ENCODE results near the gene BARD1.

The BARD1 gene

DNA sequence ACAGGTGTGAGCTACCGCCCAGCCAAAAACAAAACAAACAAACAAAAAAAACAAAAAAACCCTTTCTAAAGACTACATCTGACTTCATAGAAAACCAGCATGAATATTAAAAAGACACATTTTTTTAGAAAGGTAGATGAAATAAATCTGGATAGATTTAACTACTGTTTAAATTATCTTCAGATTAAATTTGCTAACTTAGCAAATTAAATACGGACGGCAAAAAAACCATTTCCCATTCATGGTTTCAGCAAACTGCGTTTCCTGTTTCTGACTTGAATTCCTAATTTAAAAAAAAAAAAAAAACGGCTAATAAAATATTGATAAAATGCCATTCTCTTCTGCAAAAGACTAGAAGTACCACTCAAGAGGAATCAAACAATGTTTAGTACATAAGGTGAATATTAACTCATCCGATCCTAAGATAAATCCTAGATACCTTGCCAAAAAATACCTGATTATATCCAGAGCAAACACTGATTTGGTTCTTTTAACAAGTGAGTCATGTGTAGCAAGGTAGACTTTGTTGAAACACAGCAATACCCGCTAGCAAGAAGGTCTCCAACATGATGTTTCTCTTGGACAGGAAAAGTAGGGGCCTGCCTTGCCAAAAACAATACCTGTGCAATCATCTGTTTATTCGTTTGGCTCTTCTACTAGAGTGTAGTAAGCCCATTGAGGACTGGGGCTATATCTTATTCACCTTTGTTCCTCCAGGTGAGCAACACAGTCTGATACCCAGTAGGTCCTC, 96.2 kb downstream of the BARD1 start:
- Histone ChIP-seq H3K4me2 (ENCODE audit: low read length) (no peak overlapping the region), H3K9ac (ENCODE audit: low read length) (no peak overlapping the region)
- TF ChIP-seq EZH2phosphoT487 (IDR thresholded peaks at IDR 0.05; ENCODE audit: low read depth): no peak
- TF ChIP-seq, protein P1, sequence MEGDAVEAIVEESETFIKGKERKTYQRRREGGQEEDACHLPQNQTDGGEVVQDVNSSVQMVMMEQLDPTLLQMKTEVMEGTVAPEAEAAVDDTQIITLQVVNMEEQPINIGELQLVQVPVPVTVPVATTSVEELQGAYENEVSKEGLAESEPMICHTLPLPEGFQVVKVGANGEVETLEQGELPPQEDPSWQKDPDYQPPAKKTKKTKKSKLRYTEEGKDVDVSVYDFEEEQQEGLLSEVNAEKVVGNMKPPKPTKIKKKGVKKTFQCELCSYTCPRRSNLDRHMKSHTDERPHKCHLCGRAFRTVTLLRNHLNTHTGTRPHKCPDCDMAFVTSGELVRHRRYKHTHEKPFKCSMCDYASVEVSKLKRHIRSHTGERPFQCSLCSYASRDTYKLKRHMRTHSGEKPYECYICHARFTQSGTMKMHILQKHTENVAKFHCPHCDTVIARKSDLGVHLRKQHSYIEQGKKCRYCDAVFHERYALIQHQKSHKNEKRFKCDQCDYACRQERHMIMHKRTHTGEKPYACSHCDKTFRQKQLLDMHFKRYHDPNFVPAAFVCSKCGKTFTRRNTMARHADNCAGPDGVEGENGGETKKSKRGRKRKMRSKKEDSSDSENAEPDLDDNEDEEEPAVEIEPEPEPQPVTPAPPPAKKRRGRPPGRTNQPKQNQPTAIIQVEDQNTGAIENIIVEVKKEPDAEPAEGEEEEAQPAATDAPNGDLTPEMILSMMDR (IDR thresholded peaks at IDR 0.05; ENCODE audit: low read depth, low read length): no peak

DNA sequence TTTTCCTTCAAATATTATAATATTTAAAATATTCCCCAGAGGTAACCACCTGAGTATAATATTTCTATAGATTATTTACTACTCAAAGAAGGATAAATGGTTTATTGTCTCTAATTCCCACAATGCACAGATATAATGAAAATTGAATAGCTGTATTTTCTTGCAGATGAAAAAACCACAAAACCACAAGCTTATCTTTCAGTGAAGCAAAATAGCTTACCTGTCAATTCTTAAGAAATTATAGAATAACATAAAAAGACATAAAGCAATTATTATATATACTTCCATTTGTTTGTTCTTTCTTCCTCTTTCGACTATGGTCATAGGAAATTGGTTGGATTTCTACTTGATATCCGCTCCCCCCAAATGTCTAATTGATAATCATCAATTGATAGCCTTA, 98.8 kb downstream of the BARD1 start:
- Histone ChIP-seq H3K4me3 (ENCODE audit: low read length) (no peak overlapping the region), H3K9ac (ENCODE audit: low read length) (no peak overlapping the region), H3K36me3 (replicated peaks; ENCODE audit: low read depth, low read length) (no peaks in the 10 kb centered on the region), H2AFZ (ENCODE audit: low read depth, low read length) (no peak overlapping the region), H3K9me3 (ENCODE audit: insufficient read depth, low read length) (no peaks in the 10 kb centered on the region), H3K79me2 (ENCODE audit: low read length) (no peaks in the 10 kb centered on the region), H3K27ac (ENCODE audit: low read length) (no peak overlapping the region), H4K20me1 (ENCODE audit: insufficient read depth, low read length) (no peaks in the 10 kb centered on the region), H3K4me2 (ENCODE audit: low read length) (no peak overlapping the region), H3K4me1 (ENCODE audit: low read length) (no peaks in the 10 kb centered on the region), H3K27me3 (ENCODE audit: low read depth, low read length) (no peaks in the 10 kb centered on the region)
- no peak for TF ChIP-seq EZH2phosphoT487 (IDR thresholded peaks at IDR 0.05; ENCODE audit: low read depth)
- TF ChIP-seq, protein P1 (IDR thresholded peaks at IDR 0.05; ENCODE audit: low read depth, low read length): no peak

More for the DNA sequence above, 96.2 kb downstream of the BARD1 start:
- Histone ChIP-seq H3K79me2 (ENCODE audit: low read length) (no peaks in the 10 kb centered on the region), H4K20me1 (ENCODE audit: insufficient read depth, low read length) (no peaks in the 10 kb centered on the region), H2AFZ (ENCODE audit: low read depth, low read length) (no peak overlapping the region), H3K27me3 (ENCODE audit: low read depth, low read length) (no peaks in the 10 kb centered on the region), H3K27ac (ENCODE audit: low read length) (no peak overlapping the region), H3K4me3 (ENCODE audit: low read length) (no peak overlapping the region), H3K4me1 (ENCODE audit: low read length) (no peaks in the 10 kb centered on the region), H3K9me3 (ENCODE audit: insufficient read depth, low read length) (no peaks in the 10 kb centered on the region), H3K36me3 (replicated peaks; ENCODE audit: low read depth, low read length) (no peaks in the 10 kb centered on the region)

DNA sequence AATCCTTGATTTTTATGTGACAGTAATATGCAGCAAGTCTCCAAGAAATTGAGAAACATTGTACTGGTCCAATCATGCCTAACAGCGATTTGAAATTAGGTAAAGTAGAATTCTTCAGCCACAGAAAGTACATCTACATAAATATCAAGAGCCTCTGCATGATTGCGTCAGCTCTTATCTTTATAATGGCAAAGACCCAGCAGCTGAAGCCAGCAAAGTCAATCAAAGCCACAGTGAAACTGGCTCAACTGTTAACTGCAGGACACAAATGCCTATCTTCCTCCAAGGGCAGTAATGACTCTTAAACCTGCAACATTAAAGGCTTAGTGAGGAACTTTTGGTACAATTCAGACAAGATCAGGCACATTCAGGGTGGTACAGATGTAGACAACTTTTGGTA, 102.5 kb downstream of the BARD1 start:
- Histone ChIP-seq H3K4me2 (ENCODE audit: low read length) (no peak overlapping the region), H3K79me2 (ENCODE audit: low read length) (no peaks in the 10 kb centered on the region), H4K20me1 (ENCODE audit: insufficient read depth, low read length) (no peaks in the 10 kb centered on the region), H3K27ac (ENCODE audit: low read length) (no peak overlapping the region), H2AFZ (ENCODE audit: low read depth, low read length) (no peak overlapping the region), H3K9ac (ENCODE audit: low read length) (no peak overlapping the region), H3K9me3 (ENCODE audit: insufficient read depth, low read length) (no peaks in the 10 kb centered on the region), H3K36me3 (replicated peaks; ENCODE audit: low read depth, low read length) (no peaks in the 10 kb centered on the region), H3K27me3 (ENCODE audit: low read depth, low read length) (no peaks in the 10 kb centered on the region), H3K4me1 (ENCODE audit: low read length) (no peaks in the 10 kb centered on the region), H3K4me3 (ENCODE audit: low read length) (no peak overlapping the region)
- TF ChIP-seq, protein P1 (IDR thresholded peaks at IDR 0.05; ENCODE audit: low read depth, low read length): no peak

DNA sequence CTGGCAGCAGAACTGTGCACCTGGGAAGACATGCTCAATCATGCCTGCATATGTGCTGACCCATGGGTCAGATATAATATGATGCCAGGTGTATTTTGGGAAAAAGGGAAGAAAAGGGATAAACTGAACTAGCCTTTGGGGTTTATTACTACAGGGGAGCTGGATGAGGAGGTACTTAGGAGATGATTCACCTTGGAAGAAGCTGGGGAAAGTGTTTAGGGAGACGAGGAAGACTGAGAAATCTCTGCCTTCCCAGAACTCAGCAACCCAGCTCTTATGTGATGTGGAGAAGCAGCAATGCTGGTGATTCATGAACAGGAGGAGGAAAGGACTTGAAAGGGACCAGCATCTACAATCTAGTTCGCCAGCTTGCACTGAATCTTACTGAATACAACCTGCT, 110.2 kb downstream of the BARD1 start:
- H2AFZ ChIP-seq (ENCODE audit: low read depth, low read length): no peak overlapping the region
- no peaks in the 10 kb centered on the region for H3K79me2 ChIP-seq (ENCODE audit: low read length)
- no peak overlapping the region for H3K4me3 ChIP-seq (ENCODE audit: low read length)
- no peak for TF ChIP-seq EZH2phosphoT487 (IDR thresholded peaks at IDR 0.05; ENCODE audit: low read depth)
- TF ChIP-seq, protein P1 (IDR thresholded peaks at IDR 0.05; ENCODE audit: low read depth, low read length): no peak
- no peaks in the 10 kb centered on the region for H4K20me1 ChIP-seq (ENCODE audit: insufficient read depth, low read length)
- H3K4me1 ChIP-seq (ENCODE audit: low read length): no peaks in the 10 kb centered on the region
- H3K9me3 ChIP-seq (ENCODE audit: insufficient read depth, low read length): no peaks in the 10 kb centered on the region
- no peak overlapping the region for H3K9ac ChIP-seq (ENCODE audit: low read length)
- no peak overlapping the region for H3K27ac ChIP-seq (ENCODE audit: low read length)
- no peak overlapping the region for H3K4me2 ChIP-seq (ENCODE audit: low read length)
- no peaks in the 10 kb centered on the region for H3K27me3 ChIP-seq (ENCODE audit: low read depth, low read length)
- H3K36me3 ChIP-seq (replicated peaks; ENCODE audit: low read depth, low read length): no peaks in the 10 kb centered on the region
